PC-3 (cell line): ENCODE data around the gene SCUBE1.

Experiments used
- CTCF ChIP-seq: fragments of 300-600 bp; sonication (generic); conservative IDR thresholded peaks from 2 replicates; pipeline ENCODE4 v1.5.1; 2017; ENCODE audit warnings: antibody characterized with exemption, low read depth, mild to moderate bottlenecking, low read length
- EZH2 ChIP-seq: fragments of 300-600 bp; sonication (generic); IDR thresholded peaks from one replicate; pipeline ENCODE4 v1.6.1; 2017; ENCODE audit warnings: antibody characterized with exemption, mild to moderate bottlenecking, low read length; ENCODE audit not compliant: unreplicated experiment
- EZH2phosphoT487 ChIP-seq: fragments of 300-600 bp; sonication (generic); IDR thresholded peaks from 2 replicates; pipeline ENCODE4 v1.6.1; 2018; ENCODE audit warnings: mild to moderate bottlenecking, antibody characterized with exemption, low read length, borderline replicate concordance

GRCh38 chr22:43299736-43300135, 43.4 kb downstream of the SCUBE1 start:
- TF ChIP-seq CTCF (no peak), EZH2 (no peak), EZH2phosphoT487 (no peak)
